AG08395 (cell line): ENCODE results near the gene FOXO6.

ENCODE experiments used
- DNase-seq: peaks from one replicate; pipeline ENCODE4 v3.0.0; 2012; ENCODE audit warnings: mixed read lengths, low spot score

FOXO6 gene

DNA sequence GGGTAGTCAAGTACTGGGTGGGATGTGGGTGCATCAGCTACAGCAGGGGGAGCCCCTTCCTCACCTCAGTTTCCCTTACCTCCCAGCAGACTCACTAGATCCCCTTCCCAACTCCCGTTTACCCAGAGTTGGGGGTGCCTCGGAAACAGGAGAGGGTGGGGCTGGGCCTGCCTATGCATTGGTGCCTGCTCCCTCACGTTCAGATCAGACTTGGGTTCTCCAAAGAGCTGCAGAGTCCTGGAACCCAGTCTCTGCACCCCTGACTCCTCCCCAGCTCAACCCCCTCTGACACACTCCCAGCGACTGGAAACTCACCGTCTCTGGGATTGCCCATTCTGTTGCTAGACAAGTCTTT is 6.0 kb downstream of the FOXO6 start:
- no peak for DNase-seq

DNA sequence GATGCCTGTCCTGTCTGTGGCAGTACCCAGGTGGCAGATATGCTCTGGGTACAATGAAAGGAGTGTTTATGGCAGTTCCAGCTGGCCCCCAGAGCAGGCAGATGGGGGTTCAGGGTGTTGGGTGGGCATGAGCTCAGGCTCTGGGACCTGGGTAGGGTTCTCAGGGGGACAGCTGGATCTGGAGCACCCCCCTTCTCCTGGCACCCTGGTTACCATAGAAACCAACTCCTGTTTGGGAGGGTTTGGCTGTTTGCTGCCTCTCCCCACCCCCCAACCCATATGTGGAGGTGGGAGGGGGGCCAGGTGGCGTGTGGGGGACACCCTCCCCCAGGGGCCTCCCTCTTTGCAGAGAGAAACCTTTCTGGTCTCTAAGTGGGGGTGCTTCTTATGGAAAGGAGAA is 7.1 kb downstream of the FOXO6 start:
- DNase-seq: no peak

DNA sequence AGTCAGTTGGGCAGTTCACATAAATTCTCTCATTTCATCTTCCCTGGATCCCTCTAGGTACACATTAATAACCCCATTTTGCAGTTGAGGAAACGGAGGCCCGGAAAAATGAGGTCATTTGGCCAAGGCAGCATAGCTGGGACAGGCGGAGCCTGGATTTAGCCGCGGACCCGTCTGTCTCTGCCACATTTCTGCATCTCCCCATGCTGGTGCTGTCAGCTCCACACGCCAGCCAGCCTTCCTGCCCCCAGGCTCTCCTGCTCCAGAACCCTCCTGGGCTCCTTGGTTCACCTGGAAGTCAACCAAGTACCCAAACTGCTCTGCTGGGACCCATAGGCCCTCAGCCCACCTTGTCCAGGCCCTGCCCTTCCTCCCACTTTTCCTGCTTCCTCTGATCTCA is 7.6 kb downstream of the FOXO6 start:
- no peak for DNase-seq

DNA sequence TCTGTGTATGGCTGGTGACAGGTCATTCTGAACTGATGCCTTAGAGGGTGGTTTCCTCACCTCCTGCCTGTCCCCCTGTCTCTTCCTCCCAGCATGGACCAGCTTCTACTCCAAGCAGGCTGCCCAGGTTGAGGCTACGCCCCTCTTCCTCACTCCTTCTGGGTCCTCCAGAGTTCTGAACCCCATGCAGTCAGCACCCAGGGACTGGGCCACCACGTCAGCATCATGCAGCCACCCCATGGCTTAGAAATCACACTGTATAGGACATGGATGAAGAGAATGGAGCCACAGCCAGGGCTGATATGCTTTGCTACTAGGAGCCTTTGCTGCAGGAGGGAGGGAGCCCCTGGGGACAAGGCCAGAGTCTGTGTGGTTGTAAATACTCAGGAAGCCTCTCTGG is 8.3 kb downstream of the FOXO6 start:
- no peak for DNase-seq

DNA sequence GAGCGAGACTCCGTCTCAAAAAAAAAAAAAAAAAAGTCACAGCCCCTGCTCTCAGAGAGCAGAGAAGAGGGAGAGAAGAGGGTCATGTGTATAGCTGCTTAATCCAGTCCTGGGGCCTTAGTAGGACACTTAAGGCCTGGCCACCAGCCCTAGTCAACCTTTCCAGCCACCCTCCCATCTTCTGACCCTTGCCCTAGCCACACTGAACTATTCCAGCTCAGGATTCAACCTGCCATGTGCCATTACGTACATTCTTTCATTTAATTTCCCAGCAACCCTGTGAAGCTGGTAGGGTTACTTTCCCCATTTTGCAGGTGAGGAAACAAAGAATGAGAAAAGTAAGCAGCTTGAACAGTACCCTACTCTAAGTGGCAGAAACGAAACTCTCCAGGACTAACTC is 9.0 kb downstream of the FOXO6 start:
- no peak for DNase-seq

DNA sequence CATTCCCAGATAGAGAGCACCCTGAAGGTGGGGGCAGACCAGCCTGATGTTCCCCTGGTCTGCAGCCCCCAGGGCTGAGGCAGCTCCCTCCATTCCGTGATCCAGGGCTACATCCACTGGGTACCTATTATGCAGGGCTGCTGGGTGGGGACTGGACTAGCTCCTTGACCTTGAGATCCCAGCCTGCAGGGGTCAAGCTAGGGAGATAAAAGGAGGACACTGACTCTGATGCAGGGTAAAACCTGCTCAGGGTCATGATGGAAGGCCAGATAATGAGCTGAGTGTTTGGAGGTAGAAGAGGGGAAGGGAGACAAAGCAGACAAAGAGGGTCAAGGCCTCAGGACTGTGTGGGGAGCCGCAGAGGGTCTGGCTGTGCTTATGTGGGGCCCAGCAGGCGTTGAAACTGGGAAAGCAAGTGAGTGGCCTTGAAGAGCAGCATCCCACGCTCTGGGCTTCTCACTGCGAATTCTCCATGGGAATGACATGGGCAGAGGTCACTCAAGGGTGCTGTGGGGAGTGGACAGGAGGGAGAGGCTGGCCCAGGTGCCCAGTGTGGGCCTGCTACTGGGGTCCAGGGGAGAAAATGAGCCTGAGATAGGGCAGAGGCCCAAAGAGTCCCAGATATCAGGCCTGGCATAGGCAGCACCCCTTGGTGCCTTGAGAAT is 9.7 kb downstream of the FOXO6 start:
- DNase-seq: no peak

DNA sequence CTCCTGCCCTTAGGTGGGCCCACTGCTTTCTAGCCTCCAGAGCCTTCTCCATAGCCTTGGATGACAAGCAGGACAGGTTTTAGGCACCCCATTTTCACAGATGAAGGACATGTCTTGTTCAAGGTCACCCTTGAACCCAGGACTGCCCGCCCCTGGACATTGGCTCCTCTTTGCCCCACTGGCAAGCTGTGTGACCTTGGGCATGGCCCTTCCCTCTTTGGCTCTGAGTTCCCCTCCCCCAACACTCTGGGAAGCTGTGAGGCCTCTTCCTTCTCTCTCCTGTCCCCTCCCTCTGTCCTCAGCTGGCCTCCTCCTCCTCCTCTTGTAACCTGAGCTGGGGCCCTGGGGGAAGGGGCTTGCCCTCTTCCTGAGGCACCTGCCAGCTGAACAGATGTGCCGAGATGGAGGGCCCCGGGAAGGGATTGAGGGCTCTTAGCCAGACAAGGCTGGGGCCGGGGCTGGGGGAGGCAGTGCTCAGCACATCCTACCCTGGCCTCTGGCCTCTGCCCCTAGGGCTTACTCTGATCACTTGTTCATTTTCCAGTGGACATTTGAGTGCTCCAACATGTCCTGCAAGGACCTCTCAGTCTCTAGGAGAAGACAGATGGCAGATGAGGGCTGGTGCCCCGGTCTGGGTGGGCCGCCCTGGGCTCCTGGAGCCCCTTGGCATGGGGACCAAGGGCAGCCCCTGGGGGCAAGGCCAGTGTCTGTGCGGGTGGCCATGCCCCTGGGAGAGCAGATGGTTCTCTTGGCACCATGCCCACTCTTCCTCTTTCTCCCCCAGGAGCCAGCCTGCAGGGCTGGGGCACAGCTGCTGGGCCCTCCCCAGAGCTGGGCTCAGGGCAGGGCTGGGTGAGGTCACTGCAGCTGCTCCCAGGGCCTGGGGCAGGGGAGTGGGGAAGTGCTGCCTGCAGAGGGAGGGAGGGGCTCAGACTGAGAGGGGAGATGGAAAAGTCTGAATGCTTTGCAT is 10.7 kb downstream of the FOXO6 start:
- no peak for DNase-seq

DNA sequence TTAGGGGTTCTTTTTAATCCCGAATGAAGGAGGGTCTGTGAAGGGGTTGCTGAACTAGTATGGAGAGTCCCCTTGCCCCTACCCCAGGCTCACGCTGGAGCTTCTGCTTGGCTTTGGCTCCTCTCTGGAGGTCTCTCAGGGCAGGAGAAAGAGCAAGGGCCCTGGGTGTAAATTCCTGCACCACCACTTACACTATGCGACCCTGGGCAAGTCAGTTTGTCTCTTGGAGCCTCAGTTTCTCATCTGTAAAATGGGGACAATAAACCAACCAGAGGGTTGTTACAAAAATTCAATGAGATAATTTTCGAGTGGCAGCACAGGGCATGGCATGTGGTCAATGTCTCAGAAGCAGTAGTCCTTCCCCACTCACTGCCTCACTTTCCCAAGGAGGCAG is 11.4 kb downstream of the FOXO6 start:
- no peak for DNase-seq

DNA sequence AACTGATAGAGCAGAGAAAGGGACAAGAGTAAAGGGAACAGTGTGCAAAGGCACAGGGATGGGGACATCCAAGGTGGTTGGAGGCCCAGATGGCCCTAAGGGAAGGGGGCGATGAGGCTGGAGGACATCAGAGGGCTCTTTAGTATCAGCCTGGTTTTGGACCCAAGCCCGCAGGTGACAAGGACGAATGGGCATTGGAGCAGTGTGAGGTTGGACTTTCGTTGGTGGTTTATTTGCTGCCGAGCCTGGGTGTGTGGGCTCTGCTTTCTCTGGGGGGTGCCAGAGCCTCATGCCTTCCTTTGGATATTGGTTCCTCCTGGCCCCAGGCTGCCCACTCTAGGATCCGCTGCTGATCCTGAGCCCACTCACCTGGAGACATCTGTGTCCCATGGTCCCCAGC is 12.1 kb downstream of the FOXO6 start:
- DNase-seq: no peak

DNA sequence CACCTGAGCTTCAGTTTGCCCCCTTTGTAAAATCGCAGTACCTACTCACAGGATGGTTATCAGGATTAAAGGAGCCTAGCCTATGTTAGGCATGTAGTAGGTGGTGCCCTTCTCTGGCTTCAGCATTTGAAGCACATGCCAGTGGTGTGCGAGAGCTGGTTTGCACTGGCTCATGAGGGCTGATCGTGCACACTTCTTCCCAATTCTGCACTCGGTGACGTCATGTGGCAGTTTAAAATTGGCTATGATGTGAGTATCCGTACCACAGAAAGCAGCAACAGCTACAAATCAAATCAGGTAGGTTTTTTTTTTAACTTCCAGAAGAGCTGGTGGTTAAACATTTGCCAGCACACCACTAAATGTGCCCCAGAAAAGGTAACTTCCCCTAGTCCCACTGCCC is 13.5 kb downstream of the FOXO6 start:
- DNase-seq: no peak

DNA sequence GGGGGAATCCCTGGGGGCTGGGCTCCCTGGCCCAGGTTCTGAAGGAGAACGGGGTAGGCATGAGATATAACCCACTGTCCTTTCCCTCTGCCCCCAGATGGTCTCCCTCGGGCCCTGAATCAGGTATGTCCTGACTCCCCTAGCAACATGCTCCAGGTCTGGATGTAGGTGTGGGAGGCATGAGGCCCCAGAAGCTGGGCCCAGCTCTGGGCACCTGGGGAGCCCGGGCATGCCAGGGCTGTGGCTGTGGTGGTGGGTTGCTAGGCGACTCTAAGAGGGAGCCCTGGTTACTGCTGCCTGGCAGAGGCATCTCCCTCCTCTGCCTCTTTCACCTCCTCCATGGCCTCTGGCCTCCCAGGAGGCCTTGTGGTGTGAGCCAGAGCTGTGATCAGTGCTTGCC is 16.2 kb downstream of the FOXO6 start:
- DNase-seq: no peak

DNA sequence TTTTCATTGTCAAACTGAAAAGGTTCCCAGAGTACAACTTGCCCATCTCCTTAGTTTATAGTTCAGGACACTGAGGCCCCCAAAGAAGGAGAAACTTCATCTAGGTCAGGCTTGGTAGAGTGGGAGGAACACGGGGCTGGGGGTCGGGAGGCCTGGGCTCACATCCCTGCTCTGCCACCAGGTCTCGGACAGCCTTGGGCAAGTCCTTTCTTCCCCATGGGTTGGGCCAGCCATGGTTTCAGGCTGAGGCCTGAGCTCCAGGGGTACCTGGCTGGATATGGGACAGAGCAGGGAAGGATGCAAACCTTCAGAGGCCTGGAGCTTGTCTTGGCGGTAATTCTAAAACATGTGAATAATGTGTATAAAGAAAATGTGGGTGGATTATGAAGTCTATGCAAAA is 17.0 kb downstream of the FOXO6 start:
- DNase-seq: no peak

DNA sequence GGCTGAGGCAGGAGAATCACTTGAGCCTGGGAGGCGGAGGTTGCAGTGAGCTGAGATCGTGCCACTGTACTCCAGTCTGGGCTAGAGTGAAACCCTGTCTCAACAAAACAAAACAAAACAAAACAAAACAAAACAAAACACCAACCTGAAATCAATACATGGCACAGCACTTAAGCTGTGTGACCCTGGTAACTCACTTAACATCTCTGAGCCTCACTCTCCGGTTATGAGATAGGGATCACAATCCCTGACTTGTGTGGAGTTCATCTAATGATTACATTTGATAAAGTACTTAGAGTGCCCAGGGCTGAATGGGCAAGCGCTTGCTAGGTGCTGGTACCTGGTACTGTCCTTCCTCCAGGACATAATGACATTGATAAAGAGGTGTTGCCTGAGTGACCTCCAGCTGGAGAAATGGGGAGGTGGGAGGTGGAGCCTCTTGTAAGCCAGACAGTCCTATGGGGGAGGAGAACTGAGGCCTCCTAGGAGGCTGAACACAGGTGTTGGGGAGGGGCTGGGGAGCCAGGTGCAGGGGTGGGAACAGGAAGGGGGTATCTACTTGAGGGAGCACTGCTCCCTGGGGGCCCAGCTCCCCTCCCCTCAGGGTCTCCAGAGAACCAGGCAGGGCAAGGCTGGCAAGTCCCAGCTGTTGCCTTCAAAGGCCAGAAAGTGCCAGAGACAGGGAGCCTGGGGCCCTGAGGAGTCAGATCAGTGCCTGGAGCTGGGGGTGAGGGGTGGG is 17.9 kb downstream of the FOXO6 start:
- DNase-seq: no peak

DNA sequence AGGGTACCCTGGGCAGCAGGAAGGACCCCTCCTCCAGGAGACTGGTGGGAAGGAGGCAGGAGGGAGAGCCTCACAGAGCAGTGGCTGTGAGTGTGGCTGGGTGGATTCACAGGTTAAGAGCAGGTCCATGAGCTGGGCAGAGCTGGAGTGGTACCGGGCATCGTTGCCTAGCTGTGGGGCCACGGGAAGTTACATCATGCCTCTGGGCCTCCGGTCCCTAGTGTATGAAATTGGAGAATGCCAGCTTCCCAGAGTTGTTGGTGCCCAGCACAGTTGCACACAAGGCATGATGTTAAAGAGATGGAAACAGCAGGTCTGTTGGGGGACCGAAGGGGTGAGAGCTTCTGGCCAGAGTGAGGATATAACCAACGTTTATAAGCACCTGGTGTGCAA is 18.5 kb downstream of the FOXO6 start:
- no peak for DNase-seq

DNA sequence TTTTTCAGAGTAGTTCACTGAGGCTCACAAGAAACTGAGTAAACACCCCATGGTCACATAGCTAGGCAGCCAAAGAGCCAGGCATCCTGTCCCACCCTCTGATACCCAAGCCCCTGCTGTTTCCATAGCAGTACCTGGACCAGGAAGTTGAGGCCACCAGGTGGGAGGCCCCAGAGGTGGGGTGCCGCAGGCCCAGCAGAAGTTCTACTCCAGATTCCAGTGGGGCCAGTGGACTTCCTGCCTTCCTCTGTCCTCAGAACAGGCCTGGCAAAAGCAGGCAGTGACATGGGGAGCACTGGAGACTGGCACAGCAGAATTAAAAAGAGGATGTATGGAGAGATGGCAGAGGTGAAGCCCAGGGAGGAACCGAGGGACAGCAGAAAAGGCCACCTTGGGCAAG is 19.0 kb downstream of the FOXO6 start:
- DNase-seq: no peak

DNA sequence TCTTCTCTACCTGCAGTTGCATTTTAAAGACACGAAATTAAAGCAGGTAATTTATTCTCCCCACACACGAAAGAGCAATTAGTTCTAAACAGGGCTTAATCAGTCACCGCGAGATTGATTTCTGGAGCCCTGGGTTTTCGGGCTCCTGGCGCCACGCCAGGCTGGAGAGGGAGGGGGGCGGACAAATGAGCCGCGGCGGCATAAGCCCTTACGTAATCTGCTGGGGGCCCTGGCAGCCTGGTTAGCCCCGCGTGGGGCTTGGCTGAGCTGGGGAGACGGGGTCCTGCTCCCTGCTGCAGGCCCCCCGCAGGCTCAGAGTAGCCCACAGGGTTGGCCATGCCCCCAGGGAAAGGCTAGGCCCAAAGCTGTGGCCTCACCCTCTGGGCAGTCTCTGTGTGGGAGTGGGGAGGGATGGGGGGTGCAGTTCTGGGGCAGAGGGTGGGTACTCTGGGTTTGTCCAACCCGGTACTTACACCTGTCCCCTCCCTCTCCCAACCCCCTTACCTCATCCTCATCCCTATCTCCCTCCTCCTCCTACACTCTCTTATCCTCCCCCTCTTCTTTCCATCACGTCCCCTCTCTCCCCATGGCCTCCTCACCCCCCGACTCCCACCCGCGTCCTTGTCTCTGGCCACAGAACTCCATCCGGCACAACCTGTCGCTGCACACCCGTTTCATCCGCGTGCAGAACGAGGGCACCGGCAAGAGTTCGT is 19.9 kb downstream of the FOXO6 start:
- peak; percentile 41 for DNase-seq

DNA sequence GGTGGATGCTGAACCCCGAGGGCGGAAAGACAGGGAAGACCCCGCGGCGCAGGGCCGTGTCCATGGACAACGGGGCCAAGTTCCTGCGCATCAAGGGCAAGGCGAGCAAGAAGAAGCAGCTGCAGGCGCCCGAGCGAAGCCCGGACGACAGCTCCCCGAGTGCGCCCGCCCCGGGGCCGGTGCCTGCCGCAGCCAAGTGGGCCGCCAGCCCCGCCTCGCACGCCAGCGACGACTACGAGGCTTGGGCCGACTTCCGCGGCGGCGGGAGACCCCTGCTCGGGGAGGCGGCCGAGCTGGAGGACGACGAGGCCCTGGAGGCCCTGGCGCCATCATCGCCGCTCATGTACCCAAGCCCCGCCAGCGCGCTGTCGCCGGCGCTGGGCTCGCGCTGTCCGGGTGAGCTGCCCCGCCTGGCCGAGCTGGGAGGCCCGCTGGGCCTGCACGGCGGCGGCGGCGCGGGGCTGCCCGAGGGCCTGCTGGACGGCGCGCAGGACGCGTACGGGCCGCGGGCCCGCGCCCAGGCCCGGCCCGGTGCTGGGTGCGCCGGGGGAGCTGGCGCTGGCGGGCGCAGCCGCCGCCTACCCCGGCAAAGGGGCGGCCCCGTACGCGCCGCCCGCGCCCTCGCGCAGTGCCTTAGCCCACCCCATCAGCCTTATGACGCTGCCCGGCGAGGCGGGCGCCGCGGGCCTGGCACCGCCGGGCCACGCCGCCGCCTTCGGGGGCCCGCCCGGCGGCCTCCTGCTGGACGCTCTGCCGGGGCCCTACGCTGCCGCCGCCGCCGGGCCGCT is 20.7 kb downstream of the FOXO6 start:
- peak; percentile 79 for DNase-seq

DNA sequence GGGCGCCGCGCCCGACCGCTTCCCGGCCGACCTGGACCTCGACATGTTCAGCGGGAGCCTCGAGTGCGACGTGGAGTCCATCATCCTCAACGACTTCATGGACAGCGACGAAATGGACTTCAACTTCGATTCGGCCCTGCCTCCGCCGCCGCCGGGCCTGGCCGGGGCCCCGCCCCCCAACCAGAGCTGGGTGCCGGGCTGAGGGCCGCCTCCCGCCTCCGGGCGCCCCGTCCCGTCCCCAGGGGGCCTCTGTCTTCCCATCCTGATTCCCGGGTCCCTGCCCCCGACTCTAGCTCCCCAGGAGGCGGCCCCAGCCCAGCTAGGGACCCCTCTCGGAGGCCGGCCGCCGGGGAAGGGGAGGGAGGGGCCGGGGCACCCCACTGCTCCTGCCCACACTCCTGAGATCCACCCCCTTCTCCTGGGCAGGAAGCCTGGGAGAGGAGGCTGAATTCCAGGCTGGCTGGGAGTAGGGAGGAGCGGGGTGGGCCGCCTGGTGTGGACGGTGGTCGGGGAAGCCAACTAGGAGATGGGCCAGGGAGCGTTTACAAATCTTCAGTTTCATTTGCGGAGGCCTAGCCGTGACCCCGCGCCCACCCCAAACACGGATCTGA is 21.4 kb downstream of the FOXO6 start:
- peak; percentile 70 for DNase-seq

DNA sequence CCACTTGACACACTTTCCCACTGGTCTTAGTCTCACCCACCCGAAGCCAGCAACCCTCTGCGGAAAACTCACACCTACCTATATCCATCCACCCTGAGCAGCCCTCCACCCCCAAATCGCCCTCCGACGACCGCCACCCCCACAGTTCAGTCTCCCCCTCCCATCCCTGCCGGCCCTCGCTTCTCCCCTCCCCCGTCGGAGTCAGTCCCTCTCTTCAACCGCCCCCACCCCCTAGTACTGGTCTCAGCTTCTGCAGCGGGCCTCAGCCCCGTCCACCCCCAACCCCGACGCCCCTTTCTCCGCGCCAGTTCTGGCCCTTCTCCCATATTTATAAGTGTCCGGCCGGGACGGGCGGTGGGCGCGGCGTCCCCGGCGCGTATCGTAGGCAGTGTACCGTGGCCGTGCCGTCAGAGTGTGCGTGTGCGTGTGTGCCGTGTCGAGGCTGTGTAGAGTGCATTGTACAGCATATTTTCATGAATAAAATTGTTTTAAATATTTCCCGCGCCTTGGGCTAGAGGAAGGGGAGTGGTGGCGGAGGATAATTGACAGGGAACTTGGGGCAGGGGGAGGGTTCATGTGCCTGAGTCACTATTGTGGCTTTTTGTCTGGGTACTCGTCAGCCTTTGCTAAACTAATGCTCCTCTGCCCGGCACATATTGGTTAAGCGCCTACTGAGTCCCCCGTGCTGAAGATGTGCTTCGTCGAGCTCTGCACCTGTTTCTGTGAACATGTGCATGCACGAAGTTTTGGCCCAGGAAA is 22.0 kb downstream of the FOXO6 start:
- peak; percentile 89 for DNase-seq

DNA sequence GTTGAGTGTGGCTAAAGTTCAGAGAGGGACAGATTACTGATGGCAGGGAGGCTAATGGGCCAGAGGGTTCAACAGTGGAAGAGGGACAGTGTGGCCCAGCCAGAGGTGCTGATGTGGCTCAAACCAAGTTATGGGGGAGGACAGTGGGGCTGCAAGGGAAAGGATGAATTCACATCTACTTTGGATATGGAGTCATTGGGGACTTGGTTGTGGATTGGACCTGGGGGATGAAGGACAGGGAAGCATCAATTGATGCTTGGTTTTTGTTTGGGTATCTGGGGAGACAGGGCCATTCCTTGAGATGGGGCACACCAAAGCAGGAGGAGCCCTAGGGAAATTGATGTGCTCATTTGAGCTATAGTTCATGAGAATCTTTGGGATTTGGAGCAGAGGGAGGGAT is 23.3 kb downstream of the FOXO6 start:
- DNase-seq: no peak
